ENCODE measurements around the gene ALDH3B1. TPM values are rescaled to one million over a fixed set of nuclear protein-coding genes. Genes with fewer than 3 reads are reported as not detected.

The ALDH3B1 gene
- total and polyA plus RNA-seq, 2 donors from 2014 or later: 20.9 to 42.7 TPM

DNA sequence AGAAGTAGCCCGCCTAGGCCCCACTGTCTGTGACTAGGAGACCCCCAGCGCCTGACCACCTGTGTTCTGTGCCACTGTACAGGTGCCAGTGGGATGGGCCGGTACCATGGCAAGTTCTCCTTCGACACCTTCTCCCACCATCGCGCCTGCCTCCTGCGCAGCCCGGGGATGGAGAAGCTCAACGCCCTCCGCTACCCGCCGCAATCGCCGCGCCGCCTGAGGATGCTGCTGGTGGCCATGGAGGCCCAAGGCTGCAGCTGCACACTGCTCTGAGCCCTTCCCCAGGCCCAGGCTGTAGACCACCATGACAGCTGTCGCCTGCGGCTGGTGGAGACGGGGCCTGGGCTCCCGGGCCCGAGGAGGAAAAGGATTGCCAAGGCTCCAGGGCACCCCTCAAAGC lies 17.5 kb downstream of the ALDH3B1 start:
- intact Hi-C loops (cut with DNase I): no loop called here
- Histone ChIP-seq H3K36me3 (ENCODE audit: control insufficient read depth in 2 of 3, insufficient read depth in 3 of 3, low read length in 3 of 3) (peaks cover 0 to 3% (median 1%) of the 10 kb centered on the region in 3 donors), H3K27me3 (ENCODE audit: control insufficient read depth, insufficient read depth, low read length) (no peaks in the 10 kb centered on the region), H3K4me1 (ENCODE audit: control insufficient read depth in 2 of 3, insufficient read depth in 2 of 3, low read depth in 1 of 3, low read length in 3 of 3) (peaks cover 0 to 17% (median 10%) of the 10 kb centered on the region in 3 donors), H3K9ac (ENCODE audit: low read length in 3 of 3) (no peak overlapping the region), H3K4me3 (ENCODE audit: low read length in 3 of 3) (no peak overlapping the region), H3K9me3 (ENCODE audit: control insufficient read depth in 2 of 3, insufficient read depth in 1 of 3, low read length in 3 of 3) (no peaks in the 10 kb centered on the region), H3K27ac (ENCODE audit: low read depth in 2 of 2, low read length in 2 of 2) (no peak overlapping the region)
- DNase-seq (no peak), FAIRE-seq (no peak)
- TF ChIP-seq, protein P1, sequence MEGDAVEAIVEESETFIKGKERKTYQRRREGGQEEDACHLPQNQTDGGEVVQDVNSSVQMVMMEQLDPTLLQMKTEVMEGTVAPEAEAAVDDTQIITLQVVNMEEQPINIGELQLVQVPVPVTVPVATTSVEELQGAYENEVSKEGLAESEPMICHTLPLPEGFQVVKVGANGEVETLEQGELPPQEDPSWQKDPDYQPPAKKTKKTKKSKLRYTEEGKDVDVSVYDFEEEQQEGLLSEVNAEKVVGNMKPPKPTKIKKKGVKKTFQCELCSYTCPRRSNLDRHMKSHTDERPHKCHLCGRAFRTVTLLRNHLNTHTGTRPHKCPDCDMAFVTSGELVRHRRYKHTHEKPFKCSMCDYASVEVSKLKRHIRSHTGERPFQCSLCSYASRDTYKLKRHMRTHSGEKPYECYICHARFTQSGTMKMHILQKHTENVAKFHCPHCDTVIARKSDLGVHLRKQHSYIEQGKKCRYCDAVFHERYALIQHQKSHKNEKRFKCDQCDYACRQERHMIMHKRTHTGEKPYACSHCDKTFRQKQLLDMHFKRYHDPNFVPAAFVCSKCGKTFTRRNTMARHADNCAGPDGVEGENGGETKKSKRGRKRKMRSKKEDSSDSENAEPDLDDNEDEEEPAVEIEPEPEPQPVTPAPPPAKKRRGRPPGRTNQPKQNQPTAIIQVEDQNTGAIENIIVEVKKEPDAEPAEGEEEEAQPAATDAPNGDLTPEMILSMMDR (IDR thresholded peaks at IDR 0.05; ENCODE audit: borderline replicate concordance, extremely low read depth, insufficient read depth): no peak

DNA sequence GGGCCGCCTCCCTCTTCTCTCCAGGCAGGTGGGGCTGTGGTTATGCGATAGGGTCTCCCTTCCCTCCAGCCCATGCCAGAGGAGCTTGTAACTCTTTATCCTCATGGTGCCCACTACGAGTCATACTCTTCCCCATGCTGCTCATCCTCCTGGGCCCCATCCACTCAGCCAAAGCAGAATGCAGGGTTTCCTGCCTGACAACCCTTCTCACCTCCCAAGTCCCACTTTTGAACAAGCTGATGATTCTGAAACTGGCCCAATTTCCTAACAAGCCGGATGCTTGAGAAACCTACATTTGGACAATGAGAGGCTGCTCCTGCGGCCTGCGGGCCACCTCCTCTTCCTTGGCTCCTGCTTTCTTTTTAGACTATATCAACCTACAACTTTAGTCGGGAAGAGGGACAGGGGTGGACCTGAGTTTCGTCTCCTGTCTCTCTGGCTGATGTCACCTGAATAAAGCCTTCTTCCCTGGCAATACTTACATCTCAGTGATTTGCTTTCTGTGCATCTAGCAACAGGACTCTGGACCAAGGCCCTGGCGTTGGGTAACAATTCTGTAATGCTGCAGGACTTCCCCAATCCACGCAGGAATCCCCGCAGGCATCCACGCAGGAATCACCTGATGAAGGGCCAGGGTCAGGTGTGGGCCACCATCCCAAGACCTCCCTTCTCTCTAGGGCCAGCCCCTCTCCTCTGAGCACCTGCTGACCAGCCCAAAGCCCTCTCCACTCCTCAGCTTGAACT lies 18.8 kb downstream of the ALDH3B1 start:
- intact Hi-C loops (cut with DNase I): no loop called here
- H3K9ac ChIP-seq (ENCODE audit: low read length in 3 of 3): peak overlapping the region in 1 of 3 donors; percentile 19
- no peaks in the 10 kb centered on the region for H3K27me3 ChIP-seq (ENCODE audit: control insufficient read depth, insufficient read depth, low read length)
- H3K27ac ChIP-seq (ENCODE audit: low read depth in 2 of 2, low read length in 2 of 2): no peak overlapping the region
- no peaks in the 10 kb centered on the region for H3K9me3 ChIP-seq (ENCODE audit: control insufficient read depth in 2 of 3, insufficient read depth in 1 of 3, low read length in 3 of 3)
- TF ChIP-seq, protein P1 (IDR thresholded peaks at IDR 0.05; ENCODE audit: borderline replicate concordance, extremely low read depth, insufficient read depth): no peak
- FAIRE-seq: no peak
- H3K4me1 ChIP-seq (ENCODE audit: control insufficient read depth in 2 of 3, insufficient read depth in 2 of 3, low read depth in 1 of 3, low read length in 3 of 3): peaks cover 0 to 17% (median 10%) of the 10 kb centered on the region in 3 donors
- peaks cover 0 to 6% (median 3%) of the 10 kb centered on the region in 3 donors for H3K36me3 ChIP-seq (ENCODE audit: control insufficient read depth in 2 of 3, insufficient read depth in 3 of 3, low read length in 3 of 3)
- DNase-seq: no peak
- no peak overlapping the region for H3K4me3 ChIP-seq (ENCODE audit: low read length in 3 of 3)

GRCh38 chr11:68030318-68031143 lies 20.4 kb downstream of the ALDH3B1 start, which contains the start of gene NDUFS8:
NDUFS8 (plus strand) TSS chr11:68030681; CDS start chr11:68032152, 1,471 bp downstream.
- peaks cover 0 to 17% (median 10%) of the 10 kb centered on the region in 3 donors for H3K4me1 ChIP-seq (ENCODE audit: control insufficient read depth in 2 of 3, insufficient read depth in 2 of 3, low read depth in 1 of 3, low read length in 3 of 3)
- TF ChIP-seq, protein P1 (IDR thresholded peaks at IDR 0.05; ENCODE audit: borderline replicate concordance, extremely low read depth, insufficient read depth): no peak
- peak within 1 kb of the TSS; percentile 91 to 92 for H3K27ac ChIP-seq (ENCODE audit: low read depth in 2 of 2, low read length in 2 of 2)
- H3K27me3 ChIP-seq (ENCODE audit: control insufficient read depth, insufficient read depth, low read length): no peaks in the 10 kb centered on the region
- H3K4me3 ChIP-seq (ENCODE audit: low read length in 3 of 3): peak within 1 kb of the TSS; percentile 89 to 96 (median 94)
- FAIRE-seq (peak; percentile 99), DNase-seq (peak; percentile 98 to 100 (median 98))
- H3K9ac ChIP-seq (ENCODE audit: low read length in 3 of 3): peak within 1 kb of the TSS; percentile 69 to 99 (median 79)
- H3K36me3 ChIP-seq (ENCODE audit: control insufficient read depth in 2 of 3, insufficient read depth in 3 of 3, low read length in 3 of 3): peaks cover 0 to 7% (median 3%) of the 10 kb centered on the region in 3 donors
- intact Hi-C loops (cut with DNase I): no loop called here
- H3K9me3 ChIP-seq (ENCODE audit: control insufficient read depth in 2 of 3, insufficient read depth in 1 of 3, low read length in 3 of 3): no peaks in the 10 kb centered on the region
